ENCODE measurements around the gene TSPEAR. TPM values are rescaled to one million over a fixed set of nuclear protein-coding genes. Genes with fewer than 3 reads are reported as not detected.

Gene TSPEAR
- total RNA-seq, 6 experiments from 2014 or later: not detected

GRCh38 chr21:44626262-44626661 lies 85.1 kb downstream of the TSPEAR start:
- H3K27me3 Mint-ChIP-seq (ENCODE audit: insufficient read depth): peaks cover 3% of the 10 kb centered on the region
- no peaks in the 10 kb centered on the region for H3K4me1 Mint-ChIP-seq (ENCODE audit: low read depth)
- DNase-seq: no peak
- H3K36me3 Mint-ChIP-seq (ENCODE audit: low read depth): peaks cover 14% of the 10 kb centered on the region; the same call in 1 of the 2 replicates
- TF ChIP-seq CTCF (IDR thresholded peaks at IDR 0.05): no peak
- peaks cover 56% of the 10 kb centered on the region for H3K9me3 Mint-ChIP-seq
- H3K27ac Mint-ChIP-seq: no peak overlapping the region
- H3K4me3 Mint-ChIP-seq: no peak overlapping the region

DNA sequence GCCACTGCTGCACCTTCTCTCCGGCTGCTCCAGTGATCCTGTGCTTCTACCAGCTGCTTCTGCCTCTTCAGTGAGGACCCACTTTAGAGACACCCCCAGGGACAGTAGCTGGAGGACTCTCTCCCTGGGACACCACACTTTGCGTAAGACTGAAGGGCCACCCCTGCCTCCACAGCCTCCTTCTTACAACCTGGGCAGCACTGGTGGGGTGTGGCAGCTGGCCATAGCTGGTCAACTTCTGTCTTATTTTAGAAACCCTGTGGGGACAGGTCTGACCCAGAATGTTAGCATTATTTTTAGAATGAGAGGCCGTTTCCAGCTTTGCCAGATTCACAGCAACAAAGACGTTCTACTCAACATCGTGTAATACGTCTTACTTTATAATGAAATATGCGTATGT lies 85.6 kb downstream of the TSPEAR start:
- no peak overlapping the region for H3K27ac Mint-ChIP-seq
- peaks cover 54% of the 10 kb centered on the region for H3K9me3 Mint-ChIP-seq
- peaks cover 3% of the 10 kb centered on the region for H3K27me3 Mint-ChIP-seq (ENCODE audit: insufficient read depth)
- no peak overlapping the region for H3K4me3 Mint-ChIP-seq
- TF ChIP-seq CTCF (IDR thresholded peaks at IDR 0.05): no peak
- no peak for DNase-seq
- peaks cover 9% of the 10 kb centered on the region; the same call in 1 of the 2 replicates for H3K36me3 Mint-ChIP-seq (ENCODE audit: low read depth)
- H3K4me1 Mint-ChIP-seq (ENCODE audit: low read depth): no peaks in the 10 kb centered on the region

- Mint-ChIP-seq H3K27me3 (ENCODE audit: insufficient read depth) (peaks cover 3% of the 10 kb centered on the region), H3K4me3 (no peak overlapping the region), H3K9me3 (peaks cover 55% of the 10 kb centered on the region), H3K4me1 (ENCODE audit: low read depth) (no peaks in the 10 kb centered on the region), H3K36me3 (ENCODE audit: low read depth) (peaks cover 9% of the 10 kb centered on the region; the same call in 1 of the 2 replicates), H3K27ac (no peak overlapping the region)
- no peak for DNase-seq
- TF ChIP-seq CTCF (IDR thresholded peaks at IDR 0.05): no peak
Observed at GRCh38 chr21:44623575-44623974, 87.8 kb downstream of the TSPEAR start.

DNA sequence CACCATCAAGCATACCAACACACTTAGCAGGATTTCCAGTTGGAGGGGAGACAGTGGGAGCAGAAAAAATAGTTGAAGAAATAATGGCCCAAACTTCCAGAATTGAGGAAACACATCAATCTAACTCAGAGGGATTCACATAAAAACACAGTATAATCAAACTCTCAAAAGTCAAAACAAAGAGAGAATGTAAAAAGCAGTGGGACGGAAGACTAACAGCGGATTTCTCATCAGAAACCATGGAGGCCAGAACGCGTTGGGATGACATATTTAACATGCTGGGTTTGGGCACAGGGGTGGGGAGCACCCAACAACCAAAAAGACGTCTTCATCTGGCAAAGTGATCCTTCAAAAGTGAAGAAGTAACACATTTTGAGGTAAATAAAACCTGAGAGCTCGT lies 91.5 kb downstream of the TSPEAR start:
- peaks cover 9% of the 10 kb centered on the region; the same call in 1 of the 2 replicates for H3K36me3 Mint-ChIP-seq (ENCODE audit: low read depth)
- peaks cover 45% of the 10 kb centered on the region for H3K9me3 Mint-ChIP-seq
- H3K27me3 Mint-ChIP-seq (ENCODE audit: insufficient read depth): no peaks in the 10 kb centered on the region; the same call in 1 of the 2 replicates
- H3K27ac Mint-ChIP-seq: no peak overlapping the region
- H3K4me3 Mint-ChIP-seq: no peak overlapping the region
- DNase-seq: no peak
- no peaks in the 10 kb centered on the region for H3K4me1 Mint-ChIP-seq (ENCODE audit: low read depth)
- no peak for TF ChIP-seq CTCF (IDR thresholded peaks at IDR 0.05)

DNA sequence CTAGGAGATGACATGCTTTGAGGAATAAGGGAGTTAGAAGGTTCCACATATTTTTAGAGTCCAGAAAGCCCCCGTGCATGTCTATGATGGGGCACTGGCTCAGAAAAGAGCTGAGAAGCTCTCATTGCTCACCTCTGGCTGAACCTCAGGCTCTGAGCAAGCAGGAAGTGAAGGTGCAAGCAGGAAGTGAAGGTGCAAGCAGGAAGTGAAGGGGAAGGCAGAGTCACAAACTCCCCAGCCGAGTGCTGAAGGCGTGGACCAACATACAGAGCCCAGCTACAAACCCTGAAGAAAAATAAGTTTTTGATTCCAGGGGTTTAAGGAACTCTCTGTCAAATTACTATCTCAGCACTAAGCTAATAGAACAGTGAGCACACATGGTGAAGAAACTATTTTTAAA lies 92.5 kb downstream of the TSPEAR start:
- Mint-ChIP-seq H3K27ac (no peak overlapping the region), H3K4me1 (ENCODE audit: low read depth) (no peaks in the 10 kb centered on the region), H3K9me3 (peaks cover 44% of the 10 kb centered on the region), H3K27me3 (ENCODE audit: insufficient read depth) (no peaks in the 10 kb centered on the region; the same call in 1 of the 2 replicates), H3K36me3 (ENCODE audit: low read depth) (peaks cover 6% of the 10 kb centered on the region; the same call in 1 of the 2 replicates), H3K4me3 (no peak overlapping the region)
- no peak for DNase-seq
- no peak for TF ChIP-seq CTCF (IDR thresholded peaks at IDR 0.05)

DNA sequence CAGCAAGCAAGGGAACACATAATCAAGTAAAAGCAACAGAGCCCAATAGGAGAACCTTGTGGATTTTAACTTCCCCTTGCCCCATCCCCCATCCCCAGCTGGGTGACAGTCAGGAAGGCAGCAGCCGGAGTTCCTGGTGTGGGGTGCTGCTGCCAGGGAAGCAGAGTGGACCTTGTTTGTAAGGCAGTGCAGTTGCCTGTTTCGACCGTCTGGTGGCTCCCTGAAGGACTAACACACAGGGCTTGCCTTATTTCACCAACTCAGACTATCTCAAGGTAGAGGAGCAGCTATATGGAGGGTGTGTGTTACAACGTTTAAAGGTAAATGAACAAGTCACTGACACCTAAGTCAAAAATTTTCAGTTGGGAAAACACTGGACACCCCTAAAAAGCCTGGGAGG lies 92.9 kb downstream of the TSPEAR start:
- TF ChIP-seq CTCF (IDR thresholded peaks at IDR 0.05): peak; percentile 35; the same call in 1 of the 2 replicates
- no peaks in the 10 kb centered on the region; the same call in 1 of the 2 replicates for H3K27me3 Mint-ChIP-seq (ENCODE audit: insufficient read depth)
- peaks cover 41% of the 10 kb centered on the region for H3K9me3 Mint-ChIP-seq
- no peak overlapping the region for H3K27ac Mint-ChIP-seq
- H3K4me3 Mint-ChIP-seq: no peak overlapping the region
- no peak for DNase-seq
- no peaks in the 10 kb centered on the region for H3K4me1 Mint-ChIP-seq (ENCODE audit: low read depth)
- H3K36me3 Mint-ChIP-seq (ENCODE audit: low read depth): peaks cover 2% of the 10 kb centered on the region; the same call in 1 of the 2 replicates
